Measurements from ENCODE around the gene SLC22A16. TPM values are rescaled to one million over a fixed set of nuclear protein-coding genes. Genes with fewer than 3 reads are reported as not detected.

Gene SLC22A16
- total and polyA plus RNA-seq, 4 donors, result 0.37 to 3.2 (median 0.99) TPM

GRCh38 chr6:110492584-110492983, 16.2 kb upstream of the SLC22A16 start:
- DNase-seq, result no peak
- no peaks in the 10 kb centered on the region for H3K36me3 ChIP-seq (ENCODE audit: control insufficient read depth in 4 of 4, insufficient read depth in 4 of 4, low read length in 4 of 4)
- H3K4me3 ChIP-seq, result peak overlapping the region; percentile 4
- no peak overlapping the region for H3K9ac ChIP-seq (ENCODE audit: insufficient read depth in 1 of 2, low read length in 2 of 2)
- no peak overlapping the region for H3K27ac ChIP-seq (ENCODE audit: low read depth in 1 of 2, low read length in 1 of 2)
- ATAC-seq (ENCODE audit: insufficient read depth, low FRiP score), result no peak
- no peak for TF ChIP-seq CTCF (IDR thresholded peaks at IDR 0.05; ENCODE audit: control extremely low read depth, extremely low read depth)
- H3K27me3 ChIP-seq (ENCODE audit: control insufficient read depth in 3 of 3, insufficient read depth in 3 of 3, low read length in 2 of 3), result no peaks in the 10 kb centered on the region
- no peaks in the 10 kb centered on the region for H3K9me3 ChIP-seq (ENCODE audit: control insufficient read depth in 4 of 4, insufficient read depth in 3 of 4, low read length in 3 of 4)
- WGBS, 2 donors, result 64 to 92% methylated on average over 7 of the region's 7 CpGs
- H3K4me1 ChIP-seq (ENCODE audit: control insufficient read depth in 5 of 5, insufficient read depth in 5 of 5, low read length in 5 of 5), result no peaks in the 10 kb centered on the region

GRCh38 chr6:110491644-110492317, 15.4 kb upstream of the SLC22A16 start:
- Histone ChIP-seq H3K27me3 (ENCODE audit: control insufficient read depth in 3 of 3, insufficient read depth in 3 of 3, low read length in 2 of 3) (no peaks in the 10 kb centered on the region), H3K4me1 (ENCODE audit: control insufficient read depth in 5 of 5, insufficient read depth in 5 of 5, low read length in 5 of 5) (no peaks in the 10 kb centered on the region), H3K36me3 (ENCODE audit: control insufficient read depth in 4 of 4, insufficient read depth in 4 of 4, low read length in 4 of 4) (no peaks in the 10 kb centered on the region), H3K9me3 (ENCODE audit: control insufficient read depth in 4 of 4, insufficient read depth in 3 of 4, low read length in 3 of 4) (no peaks in the 10 kb centered on the region), H3K27ac (ENCODE audit: low read depth in 1 of 2, low read length in 1 of 2) (no peak overlapping the region), H3K9ac (ENCODE audit: insufficient read depth in 1 of 2, low read length in 2 of 2) (no peak overlapping the region), H3K4me3 (no peak overlapping the region)
- no peak for TF ChIP-seq CTCF (IDR thresholded peaks at IDR 0.05; ENCODE audit: control extremely low read depth, extremely low read depth)
- WGBS, 2 donors, result 64 to 77% methylated on average over 7 of the region's 7 CpGs
- DNase-seq (peak in 2 of 3 donors; percentile 47 to 70), ATAC-seq (ENCODE audit: insufficient read depth, low FRiP score) (no peak)

DNA sequence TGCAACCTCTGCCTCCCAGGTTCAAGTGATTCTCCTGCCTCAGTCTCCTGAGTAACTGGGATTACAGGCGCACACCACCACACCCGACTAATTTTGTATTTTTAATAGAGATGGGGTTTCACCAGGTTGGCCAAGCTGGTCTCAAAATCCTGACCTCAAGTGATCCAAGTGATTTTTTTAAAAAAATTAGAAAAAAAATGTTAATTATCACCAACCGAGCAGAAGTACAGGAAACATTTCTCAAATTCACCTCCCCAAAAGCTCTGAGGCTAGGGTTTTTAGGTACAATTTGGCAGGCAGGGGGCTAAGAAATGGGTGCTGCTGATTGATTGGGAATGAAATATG, 14.9 kb upstream of the SLC22A16 start:
- no peak overlapping the region for H3K4me3 ChIP-seq
- H3K4me1 ChIP-seq (ENCODE audit: control insufficient read depth in 5 of 5, insufficient read depth in 5 of 5, low read length in 5 of 5), result no peaks in the 10 kb centered on the region
- no peaks in the 10 kb centered on the region for H3K9me3 ChIP-seq (ENCODE audit: control insufficient read depth in 4 of 4, insufficient read depth in 3 of 4, low read length in 3 of 4)
- H3K9ac ChIP-seq (ENCODE audit: insufficient read depth in 1 of 2, low read length in 2 of 2), result no peak overlapping the region
- no peak for ATAC-seq (ENCODE audit: insufficient read depth, low FRiP score)
- DNase-seq, result no peak
- H3K36me3 ChIP-seq (ENCODE audit: control insufficient read depth in 4 of 4, insufficient read depth in 4 of 4, low read length in 4 of 4), result no peaks in the 10 kb centered on the region
- no peak overlapping the region for H3K27ac ChIP-seq (ENCODE audit: low read depth in 1 of 2, low read length in 1 of 2)
- TF ChIP-seq CTCF (IDR thresholded peaks at IDR 0.05; ENCODE audit: control extremely low read depth, extremely low read depth), result no peak
- WGBS, 2 donors, result 90% methylated on average over 3 of the region's 3 CpGs
- no peaks in the 10 kb centered on the region for H3K27me3 ChIP-seq (ENCODE audit: control insufficient read depth in 3 of 3, insufficient read depth in 3 of 3, low read length in 2 of 3)

GRCh38 chr6:110490110-110490509, 13.7 kb upstream of the SLC22A16 start:
- TF ChIP-seq CTCF (IDR thresholded peaks at IDR 0.05; ENCODE audit: control extremely low read depth, extremely low read depth), result no peak
- DNase-seq, result no peak
- H3K9me3 ChIP-seq (ENCODE audit: control insufficient read depth in 4 of 4, insufficient read depth in 3 of 4, low read length in 3 of 4), result no peaks in the 10 kb centered on the region
- no peaks in the 10 kb centered on the region for H3K36me3 ChIP-seq (ENCODE audit: control insufficient read depth in 4 of 4, insufficient read depth in 4 of 4, low read length in 4 of 4)
- no peaks in the 10 kb centered on the region for H3K27me3 ChIP-seq (ENCODE audit: control insufficient read depth in 3 of 3, insufficient read depth in 3 of 3, low read length in 2 of 3)
- H3K27ac ChIP-seq (ENCODE audit: low read depth in 1 of 2, low read length in 1 of 2), result no peak overlapping the region
- no peaks in the 10 kb centered on the region for H3K4me1 ChIP-seq (ENCODE audit: control insufficient read depth in 5 of 5, insufficient read depth in 5 of 5, low read length in 5 of 5)
- H3K4me3 ChIP-seq, result no peak overlapping the region
- no peak for ATAC-seq (ENCODE audit: insufficient read depth, low FRiP score)
- 64 to 80% methylated on average over 3 of the region's 3 CpGs for WGBS, 2 donors
- no peak overlapping the region for H3K9ac ChIP-seq (ENCODE audit: insufficient read depth in 1 of 2, low read length in 2 of 2)

Measured in lung (tissue), 12 donors.